A549 (cell line): ENCODE data around the gene CYP3A4. TPM values are rescaled to one million over a fixed set of nuclear protein-coding genes. Genes with fewer than 3 reads are reported as not detected.

Source experiments
- polyA plus RNA-seq, 4 experiments: library from polyadenylated mRNA; depleted of rRNA in 3 of 4; stranded (reverse); fragments of >200 nt; fragmentation: RNase III in 1 of 4; extraction: RNeasy Plus Mini Kit Qiagen cat#74134 plus additional on column Dnase treatment in 1 of 4; gene quantifications; 2 replicates in 3 of 4; 3 replicates in 1 of 4; pipeline ENCODE4 v1.2.3, GENCODE V29; 2011 to 2017
- small RNA-seq, 6 experiments: library from RNA; depleted of rRNA; stranded (forward); fragments of <200 nt; gene quantifications; one replicate each; pipeline ENCODE3, GENCODE V24; 2012

Gene CYP3A4
- polyA plus RNA-seq, 2 of the 4 experiments (the other 2 are of a cell fraction), result 0.03 TPM; not detected in 1

Small RNAs within 50 kb of the gene (small RNA-seq; reads per million reads assigned to genes)
- gene CYP3A137P, result 0 reads per million in 6 experiments

Other genes starting within 250 kb of the CYP3A4 start
- gene FAM200A, start 232.1 kb downstream of the CYP3A4 start, polyA plus RNA-seq (2011; rRNA removed), result 7.5 and 9.8 TPM in 2 replicates
- 5.3 to 6.1 TPM (median 5.9 TPM) in 3 replicates for gene FAM200A, start 232.1 kb downstream of the CYP3A4 start, polyA plus RNA-seq (2017; fragmentation: RNase III; extraction: RNeasy Plus Mini Kit Qiagen cat#74134 plus additional on column Dnase treatment)
- gene ZNF655, start 225.5 kb downstream of the CYP3A4 start, polyA plus RNA-seq (2011; rRNA removed), result 78.4 and 85.1 TPM in 2 replicates
- 56.1 to 67.8 TPM (median 56.5 TPM) in 3 replicates for gene ZNF655, start 225.5 kb downstream of the CYP3A4 start, polyA plus RNA-seq (2017; fragmentation: RNase III; extraction: RNeasy Plus Mini Kit Qiagen cat#74134 plus additional on column Dnase treatment)
- gene TMEM225B, start 185.9 kb downstream of the CYP3A4 start, polyA plus RNA-seq (2011; rRNA removed), result 5.4 and 7.7 TPM in 2 replicates
- gene TMEM225B, start 185.9 kb downstream of the CYP3A4 start, polyA plus RNA-seq (2017; fragmentation: RNase III; extraction: RNeasy Plus Mini Kit Qiagen cat#74134 plus additional on column Dnase treatment), result 0.59 to 0.70 TPM (median 0.59 TPM) in 3 replicates
- gene ZSCAN25, start 167.2 kb downstream of the CYP3A4 start, polyA plus RNA-seq (2011; rRNA removed), result 9.3 and 10.1 TPM in 2 replicates
- 6.3 to 7.5 TPM (median 6.4 TPM) in 3 replicates for gene ZSCAN25, start 167.2 kb downstream of the CYP3A4 start, polyA plus RNA-seq (2017; fragmentation: RNase III; extraction: RNeasy Plus Mini Kit Qiagen cat#74134 plus additional on column Dnase treatment)
- 9.7 and 12.2 TPM in 2 replicates for gene CYP3A5, start 104.2 kb downstream of the CYP3A4 start, polyA plus RNA-seq (2011; rRNA removed)
- gene CYP3A5, start 104.2 kb downstream of the CYP3A4 start, polyA plus RNA-seq (2017; fragmentation: RNase III; extraction: RNeasy Plus Mini Kit Qiagen cat#74134 plus additional on column Dnase treatment), result 2.2 to 2.3 TPM (median 2.3 TPM) in 3 replicates
- gene CYP3A7, start 49.0 kb downstream of the CYP3A4 start, polyA plus RNA-seq (2011; rRNA removed), result 0.16 and 0.34 TPM in 2 replicates
- 0.14 TPM in 1 of 3 replicates, not detected in the others for gene CYP3A7, start 49.0 kb downstream of the CYP3A4 start, polyA plus RNA-seq (2017; fragmentation: RNase III; extraction: RNeasy Plus Mini Kit Qiagen cat#74134 plus additional on column Dnase treatment)
- not detected in 2 replicates for gene CYP3A43, start 43.8 kb upstream of the CYP3A4 start, polyA plus RNA-seq (2011; rRNA removed)
- not detected in 3 replicates for gene CYP3A43, start 43.8 kb upstream of the CYP3A4 start, polyA plus RNA-seq (2017; fragmentation: RNase III; extraction: RNeasy Plus Mini Kit Qiagen cat#74134 plus additional on column Dnase treatment)
- gene OR2AE1, start 92.8 kb upstream of the CYP3A4 start, polyA plus RNA-seq (2011; rRNA removed), result 0.09 and 0.15 TPM in 2 replicates
- not detected in 3 replicates for gene OR2AE1, start 92.8 kb upstream of the CYP3A4 start, polyA plus RNA-seq (2017; fragmentation: RNase III; extraction: RNeasy Plus Mini Kit Qiagen cat#74134 plus additional on column Dnase treatment)
- 33.8 and 34.3 TPM in 2 replicates for gene TRIM4, start 135.3 kb upstream of the CYP3A4 start, polyA plus RNA-seq (2011; rRNA removed)
- 25.6 to 26.5 TPM (median 25.9 TPM) in 3 replicates for gene TRIM4, start 135.3 kb upstream of the CYP3A4 start, polyA plus RNA-seq (2017; fragmentation: RNase III; extraction: RNeasy Plus Mini Kit Qiagen cat#74134 plus additional on column Dnase treatment)
- 0.30 and 0.36 TPM in 2 replicates for gene GJC3, start 145.4 kb upstream of the CYP3A4 start, polyA plus RNA-seq (2011; rRNA removed)
- 0.10 to 0.20 TPM in 2 of 3 replicates, not detected in the other for gene GJC3, start 145.4 kb upstream of the CYP3A4 start, polyA plus RNA-seq (2017; fragmentation: RNase III; extraction: RNeasy Plus Mini Kit Qiagen cat#74134 plus additional on column Dnase treatment)
- 0.13 and 0.48 TPM in 2 replicates for gene AZGP1, start 191.8 kb upstream of the CYP3A4 start, polyA plus RNA-seq (2011; rRNA removed)
- gene AZGP1, start 191.8 kb upstream of the CYP3A4 start, polyA plus RNA-seq (2017; fragmentation: RNase III; extraction: RNeasy Plus Mini Kit Qiagen cat#74134 plus additional on column Dnase treatment), result 0.07 TPM in 1 of 3 replicates, not detected in the others
- 23.9 and 25.7 TPM in 2 replicates for gene ZKSCAN1, start 231.4 kb upstream of the CYP3A4 start, polyA plus RNA-seq (2011; rRNA removed)
- 11.4 to 11.9 TPM (median 11.4 TPM) in 3 replicates for gene ZKSCAN1, start 231.4 kb upstream of the CYP3A4 start, polyA plus RNA-seq (2017; fragmentation: RNase III; extraction: RNeasy Plus Mini Kit Qiagen cat#74134 plus additional on column Dnase treatment)